Amniotic stem cell (primary cell): ENCODE measurements around the gene CDH1.

Source experiments
- DNase-seq: peaks from one replicate; lab custom pipeline; 2025; lab: John Stamatoyannopoulos, UW

Gene CDH1

DNA sequence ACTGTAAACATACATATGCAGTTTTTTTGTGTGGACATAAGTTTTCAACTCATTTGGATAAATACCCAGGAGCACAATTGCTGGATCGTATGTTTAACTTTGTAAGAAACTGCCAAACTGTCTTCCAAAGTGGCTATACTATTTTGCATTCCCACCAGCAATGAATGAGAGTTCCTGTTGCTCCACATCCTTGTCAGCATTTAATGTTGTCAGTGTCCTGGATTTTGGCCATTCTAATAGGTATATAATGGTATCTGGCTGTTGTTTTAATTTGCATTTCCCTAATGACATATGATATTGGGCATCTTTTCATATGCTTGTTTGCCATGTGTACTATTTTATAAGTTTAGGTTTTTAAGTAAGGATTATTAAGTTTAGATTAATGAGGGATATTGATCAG, 120.4 kb downstream of the CDH1 start:
- no peak for DNase-seq

DNA sequence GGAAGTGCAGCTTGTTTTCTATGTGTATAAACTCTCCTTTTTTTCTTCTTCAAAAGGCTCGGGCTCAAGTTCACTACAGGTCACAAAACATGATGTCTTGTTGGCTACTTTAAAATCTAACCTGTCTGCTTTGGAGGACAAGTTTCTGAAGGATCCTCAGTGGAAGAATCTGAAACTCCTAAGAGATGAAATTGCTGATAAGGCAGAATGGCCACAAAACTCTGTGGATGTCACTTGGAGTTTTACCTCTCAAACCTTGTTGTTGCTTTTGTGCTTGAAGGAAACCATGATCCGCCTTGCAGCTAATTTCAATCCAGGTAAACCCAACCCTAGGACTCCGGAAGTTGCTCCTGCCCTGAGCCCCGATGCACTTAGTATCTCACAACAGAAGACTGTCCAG, 122.7 kb downstream of the CDH1 start:
- DNase-seq: no peak

DNA sequence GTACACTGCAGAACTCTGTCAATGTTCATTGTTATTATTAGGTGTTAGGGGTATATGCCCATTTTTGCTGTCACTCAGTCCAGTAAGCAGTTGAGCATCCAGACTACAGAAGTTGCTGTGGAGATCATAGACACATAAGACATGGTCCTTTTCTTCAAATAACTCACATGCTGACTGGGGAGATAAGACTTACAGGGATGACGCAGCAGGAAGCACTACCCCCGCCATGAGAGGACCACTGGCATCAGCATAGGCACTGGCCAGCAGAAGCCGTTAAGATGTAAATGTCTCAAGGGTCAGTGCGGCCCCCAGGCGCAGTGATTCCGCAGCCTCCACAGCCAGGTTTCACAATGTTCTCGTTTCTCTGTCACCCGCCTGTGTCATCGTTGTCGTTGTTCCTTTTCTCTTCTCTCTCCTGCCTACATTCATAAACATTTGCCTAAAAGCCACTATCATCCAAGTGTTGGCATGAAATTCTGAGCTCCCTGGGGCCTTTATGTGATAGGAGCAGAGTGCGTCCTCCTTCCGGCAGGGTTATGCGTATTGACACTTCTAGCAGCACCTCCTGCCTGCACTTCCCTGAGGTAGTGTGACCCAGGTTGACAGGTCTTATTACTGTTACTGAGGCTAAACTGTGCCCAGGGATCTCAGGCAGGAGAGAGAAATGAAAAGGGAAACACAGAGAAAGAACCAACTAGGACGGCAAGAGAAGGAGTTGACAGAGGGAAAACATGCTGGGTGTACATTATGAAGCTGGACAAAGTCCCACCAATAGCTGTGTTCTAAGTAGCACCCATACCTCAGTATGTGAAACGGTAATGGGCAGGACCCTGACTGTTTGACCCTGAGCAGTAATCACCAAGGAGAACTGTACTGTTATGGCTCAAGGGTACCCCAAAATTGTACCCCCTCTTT, 124.1 kb downstream of the CDH1 start:
- DNase-seq: no peak

DNA sequence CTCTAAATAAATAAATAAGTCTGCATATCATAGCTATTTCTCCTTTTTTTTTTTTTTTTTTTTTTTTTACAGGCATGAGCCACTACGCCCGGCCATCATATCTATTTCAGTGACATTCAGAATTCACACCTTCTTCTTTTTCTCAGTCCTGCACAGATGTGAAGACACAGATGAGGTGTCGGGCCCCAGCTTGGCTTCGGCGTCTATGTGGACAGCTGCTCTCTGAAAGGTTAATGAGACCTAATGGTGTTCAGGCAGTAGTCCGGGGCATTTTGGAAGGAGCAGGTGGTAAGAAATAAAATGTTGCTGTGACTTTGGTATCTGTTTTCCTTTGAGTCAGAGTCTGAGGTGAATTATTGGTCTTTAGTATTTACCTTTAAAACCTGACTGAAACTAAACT, 129.8 kb downstream of the CDH1 start:
- no peak for DNase-seq

DNA sequence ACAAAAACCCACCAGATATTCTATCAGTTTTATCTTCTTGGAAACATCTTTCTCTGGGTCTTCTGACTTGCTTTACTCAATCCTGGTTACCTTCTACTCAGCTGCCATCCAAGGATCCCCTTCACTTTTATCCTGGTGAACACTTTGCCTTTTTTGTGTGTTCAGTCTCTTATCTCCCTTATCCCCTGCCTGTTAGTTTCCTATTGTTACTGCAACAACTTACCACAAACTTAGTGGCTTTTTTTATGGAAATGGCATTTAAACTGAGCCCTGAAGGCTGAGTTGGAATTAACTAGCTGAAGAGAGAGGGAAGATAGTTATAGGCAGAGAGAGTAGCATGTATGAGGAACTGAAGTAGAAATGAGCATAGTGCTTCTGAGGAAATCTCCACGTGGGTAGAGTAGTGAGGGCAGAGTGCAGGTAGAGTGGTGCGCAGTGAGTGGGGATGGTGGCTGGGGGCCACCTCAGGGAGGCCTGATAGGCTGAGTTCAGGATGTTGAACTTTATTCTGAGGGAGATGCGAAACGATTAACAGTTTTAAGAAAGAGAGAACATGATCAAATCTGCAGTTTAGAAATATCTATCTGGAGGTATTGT, 132.5 kb downstream of the CDH1 start:
- no peak for DNase-seq

DNA sequence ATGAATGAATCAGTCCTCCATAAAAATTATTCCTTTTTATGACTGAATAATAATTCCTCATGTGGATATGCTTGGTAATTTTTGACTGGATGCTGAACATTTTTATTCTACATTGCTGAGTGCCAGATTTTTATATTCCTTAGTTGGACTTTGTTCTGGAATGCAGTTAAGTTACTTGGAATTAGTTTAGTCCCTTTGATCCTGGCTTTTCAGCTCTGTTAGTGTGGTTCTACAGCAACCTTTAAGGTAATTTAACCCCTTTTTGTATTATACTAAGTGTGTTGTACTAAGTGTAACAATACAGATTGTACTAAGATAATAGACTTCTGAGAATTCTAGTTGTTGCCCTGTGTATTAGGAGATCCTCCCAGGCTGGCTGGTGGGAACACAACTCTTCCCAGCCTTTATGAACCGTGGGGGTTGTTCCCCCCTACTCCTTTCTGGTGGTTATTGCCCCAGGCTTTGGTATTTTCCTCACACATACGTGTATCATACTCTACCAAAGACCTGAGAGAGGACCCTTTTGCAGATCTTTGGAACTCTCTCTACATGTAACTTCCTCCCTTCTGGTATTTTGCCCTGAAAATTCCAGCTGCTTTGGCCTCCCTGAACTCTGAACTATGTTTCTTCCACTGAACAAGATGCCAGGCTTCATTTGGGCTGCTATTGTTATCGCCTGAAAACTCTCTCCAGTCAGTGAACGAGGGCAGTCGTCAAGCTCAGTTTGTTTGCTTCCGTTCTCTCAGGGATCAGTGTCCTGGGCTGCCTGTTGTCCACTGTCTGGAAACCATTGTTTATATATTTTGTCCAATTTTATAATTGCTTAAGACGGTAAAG, 136.8 kb downstream of the CDH1 start:
- no peak for DNase-seq

DNA sequence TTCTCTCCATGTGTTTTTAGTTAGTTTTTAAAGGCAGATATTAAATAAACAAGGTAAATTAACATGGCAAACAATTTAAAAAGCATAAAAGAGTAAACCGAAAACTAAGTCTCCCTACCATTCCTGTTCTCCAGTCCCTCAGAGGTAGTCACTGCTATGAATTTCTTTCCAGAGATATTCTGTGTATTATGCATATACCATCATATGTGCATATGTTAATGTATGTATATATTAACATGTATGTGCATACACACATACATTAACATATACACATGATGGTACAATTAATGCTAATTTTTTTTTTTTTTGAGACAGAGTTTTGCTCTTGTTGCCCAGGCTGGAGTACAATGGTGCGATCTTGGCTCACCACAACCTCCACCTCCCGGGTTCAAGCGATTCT, 138.8 kb downstream of the CDH1 start:
- no peak for DNase-seq

DNA sequence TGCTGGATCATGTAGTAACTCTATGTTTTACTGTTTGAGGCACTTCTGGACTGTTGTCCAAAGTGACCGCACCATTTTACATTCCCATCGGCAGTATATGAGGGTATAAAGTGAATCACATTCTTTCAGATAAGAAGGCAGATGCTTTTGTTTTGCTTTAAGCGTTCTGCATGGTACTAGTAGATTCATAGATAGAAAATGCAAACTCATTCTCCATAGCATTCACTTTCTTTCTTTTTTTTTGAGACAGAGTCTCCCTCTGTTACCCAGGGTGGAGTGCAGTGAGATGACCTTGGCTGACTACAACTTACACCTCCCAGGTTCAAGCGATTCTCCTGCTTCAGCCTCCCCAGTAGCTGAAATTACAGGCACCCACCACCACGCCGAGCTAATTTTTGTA, 146.6 kb downstream of the CDH1 start:
- no peak for DNase-seq

DNA sequence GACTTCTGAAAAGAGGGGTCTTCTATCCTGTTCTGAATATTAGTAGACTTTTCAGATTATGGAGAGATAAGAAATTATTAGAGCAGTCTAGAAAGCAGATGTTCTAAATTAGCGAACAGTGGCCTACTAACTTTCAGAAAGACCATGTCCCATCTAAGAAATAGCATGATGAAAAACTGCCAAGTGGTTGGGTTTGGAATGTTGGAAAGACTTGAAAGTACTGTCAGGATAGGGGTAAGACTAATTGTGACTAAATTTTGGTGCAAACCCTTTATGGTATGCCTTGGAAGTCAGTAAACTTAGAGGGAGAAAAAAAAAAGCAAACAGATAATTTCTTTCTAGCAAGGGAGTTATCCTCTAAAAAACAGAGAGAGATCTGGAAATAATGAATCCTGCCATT, 147.3 kb downstream of the CDH1 start:
- no peak for DNase-seq
